Measurements from ENCODE around the gene DTX3. TPM values are rescaled to one million over a fixed set of nuclear protein-coding genes. Genes with fewer than 3 reads are reported as not detected.

Gene DTX3
- total RNA-seq, 2 donors from 2014 or later, result 4.6 to 12.2 TPM

- Histone ChIP-seq H3K4me1 (peaks cover 28% of the 10 kb centered on the region), H3K36me3 (replicated peaks in 1 of 2; ENCODE audit: insufficient read depth in 1 of 2, low read depth in 2 of 2) (peaks cover 0 to 4% of the 10 kb centered on the region in 2 donors), H3K27ac (peak within 1 kb of the TSS in 3 of 4 donors; percentile 30 to 80 (median 76)), H3K4me3 (peak within 1 kb of the TSS; percentile 81 to 94), H3K27me3 (no peaks in the 10 kb centered on the region), H3K9me3 (no peaks in the 10 kb centered on the region)
- peak; percentile 87 to 93 (median 92) for DNase-seq
- ATAC-seq, result peak; percentile 98
- 0 to 1% methylated on average over 19 to 67 of the region's 69 CpGs for whole genome bisulfite sequencing, 2 donors
- TF ChIP-seq POLR2A (IDR thresholded peaks at IDR 0.05) (peak; percentile 17 to 72 (median 68)), CTCF (IDR thresholded peaks at IDR 0.05) (peak in 1 of 7 experiments; percentile 23)
- intact Hi-C loops (cut with DNase I), result no loop called here
These were observed 13.5 kb upstream of the DTX3 start, which contains the start of gene PIP4K2C for GRCh38 chr12:57590864-57591781. Gene PIP4K2C (plus strand): TSS chr12:57591192. CDS start chr12:57591290, 98 bp downstream.

GRCh38 chr12:57591782-57592325, 12.8 kb upstream of the DTX3 start:
- H3K4me1 ChIP-seq, result peaks cover 28% of the 10 kb centered on the region
- H3K4me3 ChIP-seq, result peak overlapping the region; percentile 81 to 94
- H3K27ac ChIP-seq, result peak overlapping the region in 1 of 4 donors; percentile 30
- ATAC-seq, result no peak
- WGBS, 2 donors, result 18 to 20% methylated on average over 10 of the region's 10 CpGs
- no peak for DNase-seq
- H3K9me3 ChIP-seq, result no peaks in the 10 kb centered on the region
- intact Hi-C loops (cut with DNase I), result no loop called here
- H3K27me3 ChIP-seq, result no peaks in the 10 kb centered on the region
- peaks cover 0 to 6% of the 10 kb centered on the region in 2 donors for H3K36me3 ChIP-seq (replicated peaks in 1 of 2; ENCODE audit: insufficient read depth in 1 of 2, low read depth in 2 of 2)
- TF ChIP-seq CTCF (IDR thresholded peaks at IDR 0.05) (no peak), POLR2A (IDR thresholded peaks at IDR 0.05) (no peak)

- Histone ChIP-seq H3K27ac (no peak overlapping the region), H3K4me3 (no peak overlapping the region), H3K9me3 (no peaks in the 10 kb centered on the region), H3K36me3 (replicated peaks in 1 of 2; ENCODE audit: insufficient read depth in 1 of 2, low read depth in 2 of 2) (peaks cover 0 to 6% of the 10 kb centered on the region in 2 donors), H3K27me3 (no peaks in the 10 kb centered on the region), H3K4me1 (peaks cover 28% of the 10 kb centered on the region)
- DNase-seq (no peak), ATAC-seq (no peak)
- 59 to 61% methylated on average over 2 of the region's 2 CpGs for WGBS, 2 donors
- intact Hi-C loops (cut with DNase I), result no loop called here
- TF ChIP-seq POLR2A (IDR thresholded peaks at IDR 0.05), result no peak
- no peak for TF ChIP-seq CTCF (IDR thresholded peaks at IDR 0.05)
These were observed 12.0 kb upstream of the DTX3 start for GRCh38 chr12:57592551-57593165.

GRCh38 chr12:57593187-57593586, 11.4 kb upstream of the DTX3 start:
- TF ChIP-seq CTCF (IDR thresholded peaks at IDR 0.05) (no peak), POLR2A (IDR thresholded peaks at IDR 0.05) (no peak)
- no peak overlapping the region for H3K4me3 ChIP-seq
- intact Hi-C loops (cut with DNase I), result no loop called here
- peaks cover 0 to 6% of the 10 kb centered on the region in 2 donors for H3K36me3 ChIP-seq (replicated peaks in 1 of 2; ENCODE audit: insufficient read depth in 1 of 2, low read depth in 2 of 2)
- H3K27ac ChIP-seq, result no peak overlapping the region
- no peaks in the 10 kb centered on the region for H3K27me3 ChIP-seq
- H3K9me3 ChIP-seq, result no peaks in the 10 kb centered on the region
- no peak for DNase-seq
- no peak for ATAC-seq
- WGBS, 2 donors, result 82 to 85% methylated on average over 4 of the region's 4 CpGs
- H3K4me1 ChIP-seq, result peaks cover 28% of the 10 kb centered on the region

All from body of pancreas (tissue), 4 donors.